Measurements from ENCODE around the gene TULP1. TPM values are rescaled to one million over a fixed set of nuclear protein-coding genes. Genes with fewer than 3 reads are reported as not detected.

TULP1 gene
- total and polyA plus RNA-seq, 8 donors, result 0.28 TPM; not detected in 7

DNA sequence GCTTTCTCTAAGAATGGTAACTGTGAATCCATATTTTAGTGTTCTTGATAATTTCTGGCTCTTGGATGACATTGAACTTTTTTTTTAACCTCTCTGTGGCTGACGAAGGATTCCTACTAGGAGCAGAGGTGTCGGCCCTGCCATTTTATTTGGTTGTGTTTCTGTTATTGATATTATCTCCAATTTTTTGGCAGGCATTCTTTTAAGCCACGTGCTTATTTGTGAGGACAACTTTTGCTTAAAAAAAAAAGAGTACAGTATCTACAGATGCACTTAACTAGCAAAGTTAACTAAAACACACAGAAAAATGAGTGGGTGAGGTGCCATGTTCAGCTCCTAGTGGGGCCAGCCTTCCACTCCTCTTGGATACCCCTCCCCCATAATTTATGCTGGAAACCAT is 59.5 kb downstream of the TULP1 start:
- Histone ChIP-seq H3K27me3 (no peaks in the 10 kb centered on the region), H3K4me1 (peaks cover 0 to 11% (median 0%) of the 10 kb centered on the region in 3 donors), H3K27ac (no peak overlapping the region), H3K4me3 (peak overlapping the region in 1 of 4 donors; percentile 73), H3K9me3 (no peaks in the 10 kb centered on the region), H3K36me3 (no peaks in the 10 kb centered on the region)
- 13 to 16% methylated on average over 3 of the region's 3 CpGs for WGBS, 2 donors
- TF ChIP-seq, protein P1, sequence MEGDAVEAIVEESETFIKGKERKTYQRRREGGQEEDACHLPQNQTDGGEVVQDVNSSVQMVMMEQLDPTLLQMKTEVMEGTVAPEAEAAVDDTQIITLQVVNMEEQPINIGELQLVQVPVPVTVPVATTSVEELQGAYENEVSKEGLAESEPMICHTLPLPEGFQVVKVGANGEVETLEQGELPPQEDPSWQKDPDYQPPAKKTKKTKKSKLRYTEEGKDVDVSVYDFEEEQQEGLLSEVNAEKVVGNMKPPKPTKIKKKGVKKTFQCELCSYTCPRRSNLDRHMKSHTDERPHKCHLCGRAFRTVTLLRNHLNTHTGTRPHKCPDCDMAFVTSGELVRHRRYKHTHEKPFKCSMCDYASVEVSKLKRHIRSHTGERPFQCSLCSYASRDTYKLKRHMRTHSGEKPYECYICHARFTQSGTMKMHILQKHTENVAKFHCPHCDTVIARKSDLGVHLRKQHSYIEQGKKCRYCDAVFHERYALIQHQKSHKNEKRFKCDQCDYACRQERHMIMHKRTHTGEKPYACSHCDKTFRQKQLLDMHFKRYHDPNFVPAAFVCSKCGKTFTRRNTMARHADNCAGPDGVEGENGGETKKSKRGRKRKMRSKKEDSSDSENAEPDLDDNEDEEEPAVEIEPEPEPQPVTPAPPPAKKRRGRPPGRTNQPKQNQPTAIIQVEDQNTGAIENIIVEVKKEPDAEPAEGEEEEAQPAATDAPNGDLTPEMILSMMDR (IDR thresholded peaks at IDR 0.05), result no peak
- no peak for DNase-seq
- FAIRE-seq, result no peak
- ATAC-seq, result no peak
- intact Hi-C loops (cut with DNase I), result no loop called here

DNA sequence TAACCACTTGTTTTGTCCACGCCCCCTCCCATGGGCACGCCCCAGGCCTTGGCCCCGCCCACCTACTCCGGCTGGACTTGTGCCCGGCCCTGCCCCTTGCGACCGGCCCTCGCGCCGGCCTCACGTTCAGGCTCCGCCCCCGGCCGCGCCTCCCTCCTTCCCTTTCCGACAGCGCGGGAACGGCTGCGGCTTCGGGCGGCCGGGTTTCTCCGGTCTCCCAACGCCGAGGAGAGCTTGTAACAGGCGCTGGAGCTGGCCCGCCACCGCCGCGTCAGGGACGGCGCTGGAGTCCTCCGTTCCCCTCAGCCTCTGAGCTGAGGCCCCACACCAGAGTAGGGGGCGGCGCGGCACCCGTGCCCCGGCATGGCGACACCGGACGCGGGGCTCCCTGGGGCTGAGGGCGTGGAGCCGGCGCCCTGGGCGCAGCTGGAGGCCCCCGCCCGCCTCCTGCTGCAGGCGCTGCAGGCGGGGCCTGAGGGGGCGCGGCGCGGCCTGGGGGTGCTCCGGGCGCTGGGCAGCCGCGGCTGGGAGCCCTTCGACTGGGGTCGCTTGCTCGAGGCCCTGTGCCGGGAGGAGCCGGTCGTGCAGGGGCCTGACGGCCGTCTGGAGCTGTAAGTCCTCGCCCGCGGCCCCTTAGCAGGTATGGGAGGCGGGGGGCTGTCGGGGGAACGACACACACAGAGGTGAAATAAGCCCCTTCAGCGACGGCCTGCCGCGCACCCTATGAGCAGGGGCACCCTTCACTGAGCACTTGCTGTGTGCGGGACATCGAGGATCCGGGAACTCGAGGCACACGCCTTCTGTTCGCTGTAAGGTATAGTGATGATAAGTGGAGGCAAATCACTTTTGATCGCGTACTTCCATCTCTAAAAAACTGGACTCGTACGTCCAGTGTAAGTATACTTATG is 60.3 kb downstream of the TULP1 start, which contains the start of gene FANCE:
FANCE (plus strand) TSS at position 156 of the 908 bp plus-strand sequence; CDS start at position 364, 208 bp downstream.
- peaks cover 0 to 11% (median 0%) of the 10 kb centered on the region in 3 donors for H3K4me1 ChIP-seq
- H3K27me3 ChIP-seq, result no peaks in the 10 kb centered on the region
- H3K36me3 ChIP-seq, result no peaks in the 10 kb centered on the region
- H3K9me3 ChIP-seq, result no peaks in the 10 kb centered on the region
- peak; percentile 97 to 98 (median 98) for ATAC-seq
- DNase-seq, result peak; percentile 89 to 100 (median 97)
- WGBS, 2 donors, result 1 to 2% methylated on average over 80 to 87 of the region's 87 CpGs
- no peak for FAIRE-seq
- TF ChIP-seq, protein P1 (IDR thresholded peaks at IDR 0.05), result no peak
- intact Hi-C loops (cut with DNase I), result no loop called here
- H3K27ac ChIP-seq, result no peak within 1 kb of the TSS
- peak within 1 kb of the TSS; percentile 62 to 73 (median 65) for H3K4me3 ChIP-seq

DNA sequence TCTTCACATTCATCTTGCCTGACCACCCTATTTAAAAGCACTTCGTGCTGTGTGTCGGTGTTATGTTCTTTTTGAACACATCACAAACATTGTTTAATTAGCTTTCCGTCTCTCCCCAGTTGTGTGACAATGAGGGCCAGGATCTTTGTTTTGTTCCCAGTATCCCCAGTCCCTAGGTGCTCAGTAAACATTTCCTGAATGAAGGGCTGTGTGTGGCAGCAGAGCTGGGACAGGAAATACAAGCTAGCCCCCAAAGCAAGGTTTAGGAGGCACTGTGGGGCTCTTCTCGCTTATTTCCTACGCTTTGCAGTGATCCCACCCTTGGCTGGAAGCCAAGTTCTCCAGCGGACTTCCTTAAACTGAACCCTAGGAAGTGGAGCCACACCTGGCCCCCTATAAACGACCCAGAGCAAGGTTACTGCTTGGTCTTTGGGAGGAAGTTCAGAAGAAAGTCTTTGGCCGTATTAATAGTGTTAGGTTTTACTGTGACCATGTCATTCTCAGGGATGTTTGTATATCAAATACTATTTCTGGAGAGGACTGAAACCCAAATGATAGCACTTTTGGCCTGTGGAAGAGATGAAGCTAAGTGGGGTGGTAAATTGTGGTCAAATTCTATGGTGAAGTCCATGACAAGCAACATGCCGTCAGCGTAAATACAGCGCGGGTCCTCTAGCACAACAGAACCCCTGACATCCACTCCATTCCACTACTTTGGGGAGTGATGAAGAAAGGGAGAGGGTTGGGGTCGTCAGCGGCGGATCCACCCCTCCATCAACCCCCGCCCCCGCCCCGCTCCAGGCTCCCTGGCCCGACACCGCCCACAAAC is 61.1 kb downstream of the TULP1 start:
- WGBS, 2 donors, result 9 to 11% methylated on average over 20 of the region's 20 CpGs
- TF ChIP-seq, protein P1 (IDR thresholded peaks at IDR 0.05), result no peak
- ATAC-seq (no peak), FAIRE-seq (no peak), DNase-seq (peak in 1 of 6 donors; percentile 25)
- Histone ChIP-seq H3K27ac (no peak overlapping the region), H3K9me3 (no peaks in the 10 kb centered on the region), H3K4me3 (peak overlapping the region in 2 of 4 donors; percentile 62 to 73), H3K4me1 (peaks cover 0 to 11% (median 0%) of the 10 kb centered on the region in 3 donors), H3K27me3 (no peaks in the 10 kb centered on the region), H3K36me3 (no peaks in the 10 kb centered on the region)
- intact Hi-C loops (cut with DNase I), result no loop called here

DNA sequence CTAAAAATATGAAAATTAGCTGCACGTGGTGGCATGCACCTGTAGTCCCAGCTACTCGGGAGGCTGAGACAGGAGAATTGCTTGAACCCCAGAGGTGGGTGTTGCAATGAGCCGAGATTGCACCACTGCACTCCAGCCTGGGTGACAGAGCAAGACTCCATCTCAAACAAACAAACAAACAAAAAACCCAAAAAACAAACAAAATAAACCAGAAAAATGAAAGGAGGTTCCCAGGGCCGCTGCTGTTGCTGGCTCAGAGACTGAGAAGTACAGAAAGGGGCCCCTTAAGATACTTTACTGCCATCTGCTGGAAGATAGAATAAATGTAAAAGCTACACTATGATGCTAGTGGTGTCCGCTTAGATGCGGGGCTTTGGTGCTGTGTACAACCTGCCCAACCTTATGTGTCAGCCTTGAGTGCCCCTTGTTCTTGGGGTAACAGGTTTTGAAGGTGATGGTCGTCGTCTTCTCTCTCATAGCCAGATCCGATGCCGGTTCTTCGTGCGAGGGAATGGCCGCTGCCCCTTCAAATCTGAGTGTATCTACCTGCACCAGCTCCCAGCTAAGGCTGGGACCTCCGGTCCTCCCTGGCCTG is 63.3 kb downstream of the TULP1 start:
- DNase-seq (peak in 2 of 6 donors; percentile 20 to 28), ATAC-seq (peak; percentile 45 to 78 (median 66)), FAIRE-seq (no peak)
- WGBS, 2 donors, result 23 to 24% methylated on average over 14 of the region's 14 CpGs
- TF ChIP-seq, protein P1 (IDR thresholded peaks at IDR 0.05), result peak; percentile 32 to 67 (median 47)
- Histone ChIP-seq H3K27ac (no peak overlapping the region), H3K27me3 (no peaks in the 10 kb centered on the region), H3K4me3 (no peak overlapping the region), H3K4me1 (peaks cover 0 to 11% (median 0%) of the 10 kb centered on the region in 3 donors), H3K9me3 (no peaks in the 10 kb centered on the region), H3K36me3 (no peaks in the 10 kb centered on the region)
- intact Hi-C loops (cut with DNase I), result loop anchor here in 2 of 3 donors (5.0 kb wide), 1 partner anchor 107 kb away; the partner anchor contains the start of gene PPARD (in 2 of the 2)
